IPS-18c (cell line): ENCODE data around the gene DEF6.
"Not testable (repeated sequence)": the region's sequence is repeated elsewhere in the genome, so short reads cannot be mapped to it uniquely, and the experiment has no call there.

Experiments
- H3K4me3 ChIP-seq: 2 replicates; pipeline ENCODE4 v1.7.0; 2013; ENCODE audit warnings: low read depth, mild to moderate bottlenecking, low read length, moderate library complexity; ENCODE audit not compliant: insufficient read depth
- H3K9me3 ChIP-seq: one replicate; pipeline ENCODE4 v1.6.1; 2013; ENCODE audit warnings: mild to moderate bottlenecking, low read length, moderate library complexity; ENCODE audit not compliant: control insufficient read depth, insufficient read depth

Gene DEF6

DNA sequence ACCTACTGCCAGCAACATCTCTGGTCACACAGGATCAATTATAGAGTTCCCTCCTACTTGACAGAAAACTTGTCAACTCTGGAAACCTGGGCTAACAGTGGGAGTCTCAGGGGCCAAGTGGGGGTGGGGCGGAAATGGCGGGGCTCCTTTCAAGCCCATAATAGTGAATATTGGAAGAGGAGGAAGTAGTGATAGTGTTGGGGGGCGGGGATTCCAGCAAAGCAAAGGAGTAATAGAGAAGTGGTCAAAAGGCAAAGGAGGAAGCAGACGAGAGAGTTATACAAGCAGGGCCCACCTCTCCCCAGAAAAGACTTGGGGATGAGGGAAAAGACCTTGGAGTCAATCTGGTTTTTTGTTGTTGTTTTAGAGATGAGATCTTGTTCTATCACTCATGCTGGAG is 2.1 kb downstream of the DEF6 start:
- Histone ChIP-seq H3K9me3 (no peaks in the 10 kb centered on the region), H3K4me3 (no peak overlapping the region)

DNA sequence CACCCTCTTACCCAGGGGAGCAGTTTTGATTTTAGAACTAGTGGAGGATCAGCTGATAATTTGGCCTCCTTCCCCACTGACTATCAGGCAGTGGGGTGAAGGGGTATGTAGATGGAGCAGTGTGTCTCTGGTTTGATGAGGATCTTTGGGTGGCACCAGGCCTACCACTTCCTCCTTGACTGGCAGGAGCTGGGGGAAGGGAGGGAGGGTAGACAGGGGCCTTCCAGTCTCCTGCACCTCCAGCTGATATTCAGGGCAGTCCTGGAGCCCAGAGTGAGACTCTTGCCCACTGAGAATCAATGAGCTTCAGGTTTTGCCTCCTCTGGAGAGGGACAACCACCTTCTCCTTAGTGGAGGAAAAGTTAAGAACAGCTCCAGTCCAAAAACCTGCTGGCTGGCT is 3.2 kb downstream of the DEF6 start:
- H3K9me3 ChIP-seq: no peaks in the 10 kb centered on the region
- H3K4me3 ChIP-seq: no peak overlapping the region

DNA sequence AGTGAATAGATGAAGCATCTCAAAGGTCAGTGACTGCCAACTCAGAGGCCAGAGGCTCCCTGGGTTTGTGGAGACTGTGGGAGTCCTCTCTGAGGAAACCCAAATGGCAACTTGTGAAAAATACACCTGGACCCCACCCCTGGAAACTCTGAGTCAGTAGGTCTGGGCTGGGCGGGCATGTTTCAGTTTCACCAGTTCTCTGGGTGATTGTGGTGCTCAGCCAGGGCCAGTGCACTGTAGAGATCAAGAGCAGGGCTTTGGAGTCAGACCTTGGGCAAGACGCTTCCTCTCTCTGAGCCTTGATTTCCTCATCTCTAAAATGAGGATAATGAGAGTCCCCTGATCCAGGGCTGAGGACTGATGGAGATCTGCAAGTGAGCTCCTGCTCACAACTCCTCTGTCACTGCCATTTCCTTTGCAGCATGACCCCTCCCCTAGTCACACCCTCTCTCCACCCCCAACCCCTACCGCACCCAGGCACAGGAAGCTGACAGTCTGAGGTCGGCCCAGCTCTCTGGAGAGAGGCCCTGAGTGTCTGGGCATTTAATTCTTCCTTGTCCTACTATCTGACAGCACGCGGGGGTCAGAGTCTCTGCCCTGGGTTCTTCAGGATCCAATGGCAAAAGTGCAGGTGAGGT is 5.1 kb downstream of the DEF6 start:
- no peaks in the 10 kb centered on the region for H3K9me3 ChIP-seq

DNA sequence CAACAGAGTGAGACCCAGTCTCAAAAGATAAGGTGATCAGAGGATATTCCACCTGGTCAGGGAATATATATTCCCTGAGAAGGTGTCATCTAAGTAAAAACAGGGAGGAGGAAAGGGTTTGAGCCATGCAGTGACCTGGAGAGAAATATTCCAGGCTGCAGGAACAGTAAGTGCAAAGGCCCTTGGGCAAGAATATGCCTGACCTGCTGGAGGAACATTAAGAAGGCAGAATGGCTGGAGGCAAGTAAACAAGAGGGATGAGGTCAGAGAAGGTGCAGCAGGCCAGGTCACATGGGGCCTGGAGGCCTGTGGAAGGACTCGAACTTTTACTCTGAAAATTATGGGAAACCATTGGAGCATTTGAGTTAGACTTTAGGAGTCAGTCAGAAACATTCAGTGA is 6.7 kb downstream of the DEF6 start:
- Histone ChIP-seq H3K9me3 (no peaks in the 10 kb centered on the region), H3K4me3 (no peak overlapping the region)

More for the DNA sequence above, 5.1 kb downstream of the DEF6 start:
- no peak overlapping the region for H3K4me3 ChIP-seq

DNA sequence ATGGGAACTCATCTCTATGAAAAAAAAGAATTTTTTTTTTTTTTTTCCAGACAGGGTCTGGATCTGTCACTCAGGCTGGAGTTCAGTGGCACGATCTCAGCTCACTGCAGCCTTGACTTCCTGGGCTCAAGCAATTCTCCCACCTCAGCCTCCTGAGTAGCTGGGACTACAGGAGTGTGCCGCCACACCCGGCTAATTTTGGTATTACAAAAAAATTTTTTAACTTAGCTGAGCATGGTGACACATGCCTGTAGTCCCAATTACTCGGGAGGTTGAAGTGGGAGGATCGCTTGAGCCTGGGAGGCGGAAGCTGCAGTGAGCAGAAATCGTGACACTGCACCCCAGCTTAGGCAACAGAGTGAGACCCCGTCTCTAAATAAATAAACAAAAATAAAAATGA is 7.5 kb downstream of the DEF6 start:
- H3K4me3 ChIP-seq: no peak overlapping the region
- no peaks in the 10 kb centered on the region for H3K9me3 ChIP-seq

DNA sequence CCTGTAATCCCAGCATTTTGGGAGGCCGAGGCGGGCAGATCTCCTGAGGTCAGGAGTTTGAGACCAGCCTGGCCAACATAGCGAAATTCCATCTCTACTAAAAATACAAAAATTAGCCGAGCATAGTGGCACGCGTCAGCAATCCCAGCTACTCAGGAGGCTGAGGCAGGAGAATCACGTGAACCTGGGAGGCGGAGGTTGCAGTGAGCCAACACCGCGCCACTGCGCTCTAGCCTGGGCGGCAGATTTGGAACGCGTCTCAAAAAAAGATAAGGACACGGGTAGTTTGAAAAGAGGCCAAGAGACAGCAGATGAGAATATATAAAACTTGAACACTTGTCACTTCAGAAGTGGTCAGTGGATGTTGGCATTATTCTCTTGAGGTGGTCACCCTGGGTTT is 9.5 kb downstream of the DEF6 start:
- H3K9me3 ChIP-seq, H3K4me3 ChIP-seq: not testable (repeated sequence)

DNA sequence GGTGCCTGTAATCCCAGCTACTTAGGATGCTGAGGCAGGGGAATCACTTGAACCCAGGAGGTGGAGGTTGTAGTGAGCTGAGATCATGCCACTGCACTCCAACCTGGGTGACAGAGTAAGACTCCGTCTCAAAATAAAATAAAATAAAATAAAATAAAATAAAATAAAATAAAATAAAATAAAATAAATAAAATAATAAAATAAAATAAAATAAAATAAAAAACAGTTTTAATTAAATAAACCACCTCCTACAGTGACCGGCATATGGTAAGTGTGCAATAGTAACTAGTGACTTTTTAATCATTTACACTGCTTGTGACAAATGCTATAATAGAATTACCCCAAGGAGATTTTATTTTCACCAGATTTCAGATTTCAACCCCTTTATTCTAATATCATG is 10.9 kb downstream of the DEF6 start:
- H3K9me3 ChIP-seq, H3K4me3 ChIP-seq: not testable (repeated sequence)

DNA sequence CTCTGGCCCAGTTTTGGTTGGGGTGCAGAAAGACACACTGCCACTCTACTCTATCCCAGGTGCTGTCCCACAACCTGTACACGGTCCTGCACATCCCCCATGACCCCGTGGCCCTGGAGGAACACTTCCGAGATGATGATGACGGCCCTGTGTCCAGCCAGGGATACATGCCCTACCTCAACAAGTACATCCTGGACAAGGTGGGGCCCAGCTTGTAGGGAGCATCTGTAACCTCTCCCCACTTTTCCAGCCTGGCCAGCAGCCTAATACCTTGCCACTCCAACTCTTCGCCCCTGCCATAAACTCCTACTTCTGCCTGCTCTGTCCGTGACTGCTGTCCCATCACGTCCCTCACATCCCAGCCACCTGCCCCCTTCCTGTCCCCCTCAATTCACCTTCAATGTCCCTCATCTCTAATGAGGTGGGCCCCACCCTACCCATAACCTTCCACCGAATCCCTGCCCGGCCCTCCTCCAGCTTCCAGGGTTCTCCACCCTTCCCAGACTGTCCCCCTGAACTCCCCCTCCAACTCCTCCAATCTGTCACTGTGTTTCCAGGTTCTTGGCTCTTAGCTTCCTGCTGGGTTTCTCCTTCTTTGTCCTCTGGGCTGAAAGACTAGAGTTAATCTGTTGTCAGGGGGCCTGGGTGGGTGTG is 12.1 kb downstream of the DEF6 start:
- Histone ChIP-seq H3K9me3 (no peaks in the 10 kb centered on the region), H3K4me3 (no peak overlapping the region)

DNA sequence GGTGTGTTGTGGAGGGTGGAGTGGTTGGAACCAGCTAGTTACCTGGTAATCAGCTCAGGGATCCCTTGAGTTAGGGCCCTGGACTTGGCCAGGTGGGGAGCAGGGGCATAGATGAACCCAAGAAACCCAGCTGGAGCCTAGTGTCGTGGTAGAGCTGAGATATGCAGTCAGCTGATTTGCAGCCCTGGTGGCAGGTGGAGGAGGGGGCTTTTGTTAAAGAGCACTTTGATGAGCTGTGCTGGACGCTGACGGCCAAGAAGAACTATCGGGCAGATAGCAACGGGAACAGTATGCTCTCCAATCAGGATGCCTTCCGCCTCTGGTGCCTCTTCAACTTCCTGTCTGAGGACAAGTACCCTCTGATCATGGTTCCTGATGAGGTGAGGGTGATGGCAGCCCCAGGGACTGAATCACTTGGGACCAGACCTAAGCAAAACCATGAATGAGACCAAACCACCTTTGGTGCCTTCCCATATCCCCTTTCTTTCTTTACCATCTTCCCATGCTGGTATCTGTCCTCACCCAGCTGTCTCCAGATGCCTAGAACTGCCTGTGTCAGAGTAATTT is 12.7 kb downstream of the DEF6 start:
- no peak overlapping the region for H3K4me3 ChIP-seq

DNA sequence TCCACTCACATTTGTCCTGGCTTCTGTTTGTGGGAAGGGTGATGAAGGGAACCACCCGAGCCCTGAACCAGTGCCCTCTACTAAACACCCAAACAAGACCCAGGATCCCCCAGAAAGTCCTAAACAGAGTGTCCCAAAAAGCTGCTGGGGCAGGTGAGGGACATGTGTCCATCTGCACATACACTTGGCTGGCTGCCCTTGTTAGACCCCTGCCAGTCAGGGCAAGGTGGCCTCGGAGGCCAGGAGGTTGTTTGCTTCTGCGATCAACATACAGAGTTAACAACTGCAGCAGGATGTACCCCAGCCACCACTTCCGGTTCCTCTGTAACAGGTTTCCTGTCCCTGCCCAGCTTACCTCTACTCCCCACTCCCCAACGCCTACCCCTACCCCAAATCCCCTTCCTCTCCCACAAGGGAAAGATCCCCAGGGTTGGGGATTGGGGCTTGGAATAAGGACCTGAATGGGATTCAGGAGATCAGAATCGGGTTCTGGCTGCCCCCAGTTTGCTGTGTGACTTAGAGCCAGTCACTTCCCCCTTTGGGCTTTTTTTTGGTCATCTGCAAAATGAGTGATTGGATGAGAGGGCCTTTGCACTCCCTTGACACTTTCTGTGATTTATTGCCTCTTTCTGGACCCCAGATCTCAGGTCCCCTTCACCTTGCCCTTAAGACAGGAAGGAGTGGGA is 13.9 kb downstream of the DEF6 start:
- no peaks in the 10 kb centered on the region for H3K9me3 ChIP-seq
- no peak overlapping the region for H3K4me3 ChIP-seq

More for the DNA sequence above, 12.7 kb downstream of the DEF6 start:
- no peaks in the 10 kb centered on the region for H3K9me3 ChIP-seq

DNA sequence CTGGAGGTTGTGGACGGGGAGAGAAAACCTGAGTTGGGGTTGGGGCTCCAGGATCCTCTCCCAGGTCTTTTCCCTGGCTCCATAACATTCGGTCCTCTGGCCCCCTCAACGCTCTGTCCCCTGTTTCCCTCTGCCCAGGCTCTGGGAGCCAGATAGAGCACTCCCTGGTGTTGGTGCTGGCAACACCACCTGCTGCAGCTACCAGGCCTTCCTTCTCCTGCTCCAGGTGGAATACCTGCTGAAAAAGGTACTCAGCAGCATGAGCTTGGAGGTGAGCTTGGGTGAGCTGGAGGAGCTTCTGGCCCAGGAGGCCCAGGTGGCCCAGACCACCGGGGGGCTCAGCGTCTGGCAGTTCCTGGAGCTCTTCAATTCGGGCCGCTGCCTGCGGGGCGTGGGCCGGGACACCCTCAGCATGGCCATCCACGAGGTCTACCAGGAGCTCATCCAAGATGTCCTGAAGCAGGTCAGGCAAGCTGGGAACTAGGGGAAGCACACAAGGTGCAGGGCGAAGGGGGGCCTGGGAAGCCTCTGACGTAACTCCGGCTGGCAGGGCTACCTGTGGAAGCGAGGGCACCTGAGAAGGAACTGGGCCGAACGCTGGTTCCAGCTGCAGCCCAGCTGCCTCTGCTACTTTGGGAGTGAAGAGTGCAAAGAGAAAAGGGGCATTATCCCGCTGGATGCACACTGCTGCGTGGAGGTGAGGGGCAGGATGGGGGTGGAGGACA is 14.6 kb downstream of the DEF6 start:
- Histone ChIP-seq H3K4me3 (no peak overlapping the region), H3K9me3 (no peaks in the 10 kb centered on the region)

DNA sequence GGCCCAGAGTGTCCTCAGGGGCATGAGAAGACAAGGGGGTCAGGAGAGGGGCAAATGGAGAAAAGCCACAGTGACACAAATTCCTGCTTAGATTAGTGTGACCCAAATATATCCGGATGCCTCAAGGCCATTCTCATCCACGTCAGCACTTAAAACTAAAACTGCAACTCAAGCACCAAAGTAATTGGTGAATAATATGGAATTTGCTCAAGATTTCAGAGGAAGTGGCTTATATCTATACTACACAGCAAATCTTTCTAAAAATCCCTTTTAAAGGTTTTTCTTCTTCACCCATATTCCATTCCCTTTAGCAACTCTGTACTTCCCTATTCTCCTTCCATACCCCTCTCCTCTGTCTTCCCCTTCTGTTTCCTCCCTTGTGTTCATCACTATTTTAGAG is 15.2 kb downstream of the DEF6 start:
- Histone ChIP-seq H3K4me3 (no peak overlapping the region), H3K9me3 (no peaks in the 10 kb centered on the region)

DNA sequence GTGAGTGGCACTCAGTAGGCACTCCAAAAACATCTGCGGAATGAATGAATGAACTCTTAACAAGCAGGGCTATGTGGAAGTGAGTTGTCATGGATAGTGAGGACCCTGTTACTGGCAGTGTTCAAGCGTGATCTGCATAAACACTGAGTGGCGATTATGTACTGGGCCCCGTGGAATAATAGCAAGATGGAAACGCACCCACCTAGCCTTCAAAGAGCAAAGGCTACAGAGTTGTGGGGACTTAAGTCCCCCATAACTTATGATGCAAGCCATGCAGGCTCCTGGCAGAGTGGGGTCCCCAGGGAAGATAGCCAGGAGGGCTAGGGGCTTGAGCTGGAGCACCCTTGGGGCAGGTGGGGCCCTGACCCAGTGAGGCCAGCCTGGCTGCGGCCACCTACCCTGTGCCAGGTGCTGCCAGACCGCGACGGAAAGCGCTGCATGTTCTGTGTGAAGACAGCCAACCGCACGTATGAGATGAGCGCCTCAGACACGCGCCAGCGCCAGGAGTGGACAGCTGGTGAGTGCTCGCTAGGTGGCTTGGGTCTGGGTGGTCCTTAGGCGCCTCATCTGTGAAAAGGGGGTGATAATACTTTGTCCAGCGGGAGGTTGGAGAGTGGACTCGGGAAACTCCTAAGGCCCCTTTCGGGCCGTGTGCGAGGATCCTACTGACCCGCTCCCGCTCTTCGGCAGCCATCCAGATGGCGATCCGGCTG is 20.0 kb downstream of the DEF6 start:
- Histone ChIP-seq H3K4me3 (peak overlapping the region; percentile 70), H3K9me3 (no peaks in the 10 kb centered on the region)

DNA sequence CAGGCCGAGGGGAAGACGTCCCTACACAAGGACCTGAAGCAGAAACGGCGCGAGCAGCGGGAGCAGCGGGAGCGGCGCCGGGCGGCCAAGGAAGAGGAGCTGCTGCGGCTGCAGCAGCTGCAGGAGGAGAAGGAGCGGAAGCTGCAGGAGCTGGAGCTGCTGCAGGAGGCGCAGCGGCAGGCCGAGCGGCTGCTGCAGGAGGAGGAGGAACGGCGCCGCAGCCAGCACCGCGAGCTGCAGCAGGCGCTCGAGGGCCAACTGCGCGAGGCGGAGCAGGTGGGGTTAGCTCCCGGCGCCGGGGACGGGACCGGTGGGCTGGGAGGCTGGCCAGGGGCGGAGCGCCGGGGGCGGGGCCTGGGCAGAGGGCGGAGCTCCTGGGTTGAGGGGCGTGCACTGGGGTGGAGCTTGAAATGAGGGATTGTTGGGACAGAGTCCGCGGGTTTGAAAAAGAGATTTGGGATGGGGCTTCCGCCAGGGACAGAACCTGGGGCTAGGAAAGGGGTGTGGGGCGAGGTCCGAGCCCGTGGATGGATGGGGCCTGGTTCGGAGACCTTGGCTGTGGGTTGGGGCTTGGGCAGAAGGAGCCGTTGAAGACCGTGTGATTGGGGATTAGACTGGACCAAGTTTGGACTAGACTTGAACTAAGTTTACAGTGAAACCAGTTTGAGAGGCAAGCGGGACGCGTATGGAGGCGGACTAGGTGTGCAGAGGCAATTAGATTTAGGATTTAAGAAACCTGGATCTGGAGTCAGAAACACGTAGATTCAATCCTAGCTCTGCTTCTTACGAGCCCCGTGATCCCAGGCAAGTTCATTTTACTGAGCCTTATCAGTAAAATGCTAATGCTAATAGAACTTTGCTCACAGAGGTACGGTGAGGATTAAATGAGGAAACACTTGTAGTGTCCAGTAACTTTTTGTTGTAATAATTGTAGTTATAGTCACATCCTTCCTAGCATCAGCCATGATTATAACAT is 20.9 kb downstream of the DEF6 start:
- peak overlapping the region; percentile 70 for H3K4me3 ChIP-seq
- H3K9me3 ChIP-seq: no peaks in the 10 kb centered on the region

DNA sequence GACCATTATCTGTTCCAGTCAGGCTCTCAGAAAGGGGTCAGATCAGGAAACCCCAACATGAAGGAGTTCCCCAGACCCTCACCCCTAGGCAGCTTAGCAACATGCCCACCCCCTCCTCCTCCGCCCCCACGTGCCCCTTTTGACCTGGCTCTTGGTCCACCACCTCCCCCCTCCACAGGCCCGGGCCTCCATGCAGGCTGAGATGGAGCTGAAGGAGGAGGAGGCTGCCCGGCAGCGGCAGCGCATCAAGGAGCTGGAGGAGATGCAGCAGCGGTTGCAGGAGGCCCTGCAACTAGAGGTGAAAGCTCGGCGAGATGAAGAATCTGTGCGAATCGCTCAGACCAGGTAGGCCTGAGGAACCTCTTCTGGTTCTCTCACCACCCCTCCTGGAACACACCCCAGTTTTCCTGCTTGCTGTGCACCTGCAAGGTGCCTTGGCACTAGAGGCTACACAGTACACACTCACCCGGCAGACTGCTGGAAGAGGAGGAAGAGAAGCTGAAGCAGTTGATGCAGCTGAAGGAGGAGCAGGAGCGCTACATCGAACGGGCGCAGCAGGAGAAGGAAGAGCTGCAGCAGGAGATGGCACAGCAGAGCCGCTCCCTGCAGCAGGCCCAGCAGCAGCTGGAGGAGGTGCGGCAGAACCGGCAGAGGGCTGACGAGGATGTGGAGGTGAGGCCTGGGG is 21.9 kb downstream of the DEF6 start:
- Histone ChIP-seq H3K9me3 (no peaks in the 10 kb centered on the region), H3K4me3 (no peak overlapping the region)

DNA sequence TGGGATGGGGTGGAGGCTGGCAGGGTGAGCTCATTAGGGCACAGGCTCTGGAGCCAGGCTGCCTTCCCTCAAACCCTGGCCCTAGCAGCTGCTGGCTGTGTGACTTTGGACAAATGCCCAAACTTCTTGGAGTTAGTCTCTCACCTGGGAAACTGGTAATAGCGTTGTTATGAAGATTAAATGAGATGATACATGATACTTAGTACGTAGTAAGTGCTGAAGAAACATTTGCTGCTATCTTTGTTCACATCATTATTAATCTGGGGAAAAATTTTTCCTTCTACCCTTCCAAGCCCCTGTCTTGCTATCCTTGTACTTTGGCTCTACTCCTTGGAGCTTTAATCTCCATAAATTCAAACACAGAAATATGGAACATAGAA is 22.4 kb downstream of the DEF6 start:
- Histone ChIP-seq H3K9me3 (no peaks in the 10 kb centered on the region), H3K4me3 (no peak overlapping the region)
